NCI-H345 (cell line): ENCODE data around the gene ACSF3.

Experiments
- DNase-seq: peaks from one replicate; lab custom pipeline; 2025; lab: John Stamatoyannopoulos, UW

Gene ACSF3

DNA sequence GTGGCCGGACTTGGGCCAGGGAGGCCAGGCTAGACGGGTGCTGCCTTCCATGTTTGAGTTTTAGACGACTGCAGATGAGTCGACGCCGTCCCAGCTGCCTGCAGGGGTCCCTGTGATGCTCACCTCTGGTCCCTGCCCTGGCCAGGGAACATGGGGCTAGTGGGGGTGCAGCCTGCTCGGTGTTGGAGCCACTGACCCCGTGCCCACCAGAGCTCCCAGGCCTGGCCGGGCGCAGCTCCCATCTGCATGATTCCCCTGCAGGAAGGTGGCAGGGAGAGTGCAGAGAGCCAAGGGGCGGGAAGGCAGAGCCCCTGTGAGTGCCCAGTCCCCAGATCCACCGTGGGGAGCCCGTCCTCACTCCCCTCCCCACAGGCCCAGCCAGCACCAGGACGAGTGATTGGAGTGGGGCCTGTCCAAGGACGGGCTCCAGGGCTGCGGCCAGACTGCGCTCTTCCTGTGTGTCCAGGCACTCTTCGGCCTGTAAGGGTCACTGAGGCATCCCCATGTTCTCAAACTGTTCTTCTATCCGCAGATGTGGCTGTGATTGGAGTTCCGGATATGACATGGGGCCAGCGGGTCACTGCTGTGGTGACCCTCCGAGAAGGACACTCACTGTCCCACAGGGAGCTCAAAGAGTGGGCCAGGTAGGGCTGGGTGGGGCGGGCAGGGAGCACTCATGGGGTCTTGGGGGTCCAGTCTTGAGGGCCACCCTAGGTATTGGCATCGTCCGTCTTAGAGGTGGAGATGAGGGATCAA, 51.9 kb downstream of the ACSF3 start:
- DNase-seq, result no peak

DNA sequence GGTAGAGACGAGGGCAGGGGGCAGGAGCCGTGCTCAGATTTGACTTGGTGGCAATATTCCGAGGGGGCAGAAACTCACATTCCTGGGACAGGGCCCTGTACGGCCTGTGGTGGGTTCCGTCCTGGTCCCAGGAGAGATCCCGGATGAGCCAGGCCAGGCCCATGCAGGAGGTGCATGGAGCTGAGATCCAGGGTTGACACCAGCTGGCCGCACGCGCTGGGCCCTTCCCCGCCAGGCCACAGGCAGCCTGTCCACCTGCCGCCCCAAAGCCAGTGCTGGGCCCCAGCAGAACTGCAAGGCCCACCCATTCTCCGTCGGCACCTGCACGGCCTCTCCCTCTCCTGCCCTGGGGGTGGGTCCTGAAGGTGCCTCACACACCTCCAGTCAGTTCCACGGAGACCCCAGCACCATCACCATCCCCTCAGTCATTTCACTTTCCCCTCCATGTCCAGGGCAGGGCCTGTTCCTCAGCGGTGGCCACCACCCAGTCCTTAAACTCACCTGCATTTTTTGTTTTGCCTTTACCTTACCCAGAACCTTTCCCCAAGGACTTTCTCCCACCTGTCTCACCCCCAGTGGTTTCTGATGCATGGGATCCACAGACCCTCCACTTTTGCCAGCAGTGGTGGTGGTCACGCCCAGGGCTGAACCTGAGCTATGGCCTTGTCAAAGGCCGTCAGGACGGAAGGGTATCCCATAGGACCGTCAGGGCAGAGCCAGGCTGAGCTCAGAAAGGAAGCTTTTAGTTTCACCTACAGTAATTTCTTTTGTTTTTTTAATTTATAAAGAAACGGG, 52.8 kb downstream of the ACSF3 start:
- DNase-seq, result no peak

DNA sequence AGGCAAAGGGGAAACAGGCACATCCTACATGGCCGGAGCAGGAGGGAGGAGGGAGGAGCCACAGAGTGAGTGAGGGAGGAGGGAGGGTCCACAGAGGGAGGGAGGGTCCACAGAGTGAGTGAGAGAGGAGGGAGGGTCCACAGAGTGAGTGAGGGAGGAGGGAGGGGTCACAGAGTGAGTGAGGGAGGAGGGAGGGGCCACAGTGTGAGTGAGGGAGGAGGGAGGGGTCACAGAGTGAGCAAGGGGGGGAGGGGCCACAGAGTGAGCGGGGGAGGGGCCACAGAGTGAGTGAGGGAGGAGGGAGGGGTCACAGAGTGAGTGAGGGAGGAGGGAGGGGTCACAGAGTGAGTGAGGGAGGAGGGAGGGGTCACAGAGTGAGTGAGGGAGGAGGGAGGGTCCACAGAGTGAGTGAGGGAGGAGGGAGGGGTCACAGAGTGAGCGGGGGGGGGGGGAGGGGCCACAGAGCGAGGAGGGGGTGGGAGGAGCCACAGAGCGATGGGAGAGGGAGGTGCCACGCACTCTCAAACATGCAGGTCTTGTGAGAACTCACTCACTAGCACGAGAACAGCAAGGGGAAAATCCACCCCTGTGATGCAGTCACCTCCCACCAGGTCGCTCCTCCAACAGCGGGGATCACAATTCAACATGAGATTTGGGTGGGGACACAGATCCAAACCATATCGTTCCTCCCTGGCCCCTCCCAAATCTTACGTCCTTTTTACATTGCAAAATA, 53.6 kb downstream of the ACSF3 start:
- DNase-seq, result no peak

DNA sequence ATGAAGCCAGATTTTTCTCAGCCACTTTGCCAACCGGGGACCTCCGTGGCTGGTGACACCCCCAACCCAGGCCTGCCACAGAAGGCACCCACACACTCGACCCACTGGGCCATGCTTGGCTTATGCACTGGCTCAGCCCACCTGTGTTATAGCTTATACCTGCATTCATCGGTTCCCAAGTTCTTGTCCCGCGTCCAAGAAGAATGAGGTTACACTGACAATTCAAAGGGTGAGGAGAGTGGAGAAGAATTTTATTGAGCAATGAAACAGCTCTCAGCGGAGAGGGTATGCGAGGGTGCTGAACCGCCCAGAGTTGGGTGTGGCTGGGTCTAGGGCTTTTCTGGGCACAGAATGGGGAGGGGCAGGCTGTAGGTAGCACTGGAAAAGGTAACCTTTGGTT, 55.7 kb downstream of the ACSF3 start:
- DNase-seq, result no peak

DNA sequence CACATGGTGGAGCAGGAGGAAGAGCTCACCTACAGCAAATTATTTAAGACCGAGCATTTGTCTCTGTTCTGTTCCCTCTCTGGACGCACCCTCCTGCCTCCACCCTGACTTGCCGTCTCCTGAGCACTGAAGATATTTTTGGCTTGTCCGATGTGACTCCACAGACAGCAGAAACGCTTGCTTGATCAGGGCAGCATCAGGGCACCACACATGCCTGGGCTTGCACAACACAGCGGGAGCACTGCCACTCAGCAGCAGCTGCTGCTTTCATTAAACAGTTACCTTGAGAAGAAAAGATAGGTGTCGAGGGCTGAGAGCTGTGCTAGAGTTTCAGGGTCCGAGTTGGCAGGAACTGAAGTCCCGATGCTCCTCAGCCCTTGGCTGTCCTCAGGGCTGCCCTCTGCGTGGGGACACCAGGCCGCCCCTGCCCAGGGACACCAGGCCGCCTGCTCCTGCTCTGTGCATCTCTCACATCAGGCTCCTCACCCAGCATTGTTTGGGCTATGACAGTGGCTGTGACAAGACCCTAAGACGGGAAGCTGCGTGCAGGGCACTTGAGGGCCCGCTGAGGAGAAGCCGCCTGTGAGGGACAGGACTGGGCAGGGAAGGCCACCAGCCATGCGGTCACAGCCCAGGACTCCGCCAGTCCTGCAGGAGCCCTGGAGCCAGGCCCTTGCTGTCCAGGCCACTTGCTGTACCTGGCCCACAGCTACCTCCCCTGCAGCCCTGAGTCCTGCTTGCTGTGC, 56.6 kb downstream of the ACSF3 start:
- peak; percentile 60 for DNase-seq

DNA sequence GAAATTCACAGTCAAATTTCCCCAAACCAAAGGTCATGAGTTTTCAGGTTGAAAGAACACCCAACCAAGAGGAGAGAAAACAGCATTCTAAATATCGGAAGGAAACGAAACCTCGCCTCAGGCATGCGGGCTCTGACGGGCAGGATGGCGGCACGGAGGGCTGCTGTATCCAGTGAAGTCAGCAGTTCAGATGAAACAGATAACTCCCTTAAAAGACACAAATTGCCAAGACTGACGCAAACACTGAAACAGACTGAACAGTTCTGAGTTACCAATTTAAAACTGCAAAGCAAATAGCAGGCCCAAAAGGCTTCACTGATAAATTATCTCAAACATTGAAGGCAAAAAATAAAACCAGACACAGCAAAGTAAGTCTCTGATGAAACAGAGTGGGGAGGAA, 57.3 kb downstream of the ACSF3 start:
- no peak for DNase-seq

DNA sequence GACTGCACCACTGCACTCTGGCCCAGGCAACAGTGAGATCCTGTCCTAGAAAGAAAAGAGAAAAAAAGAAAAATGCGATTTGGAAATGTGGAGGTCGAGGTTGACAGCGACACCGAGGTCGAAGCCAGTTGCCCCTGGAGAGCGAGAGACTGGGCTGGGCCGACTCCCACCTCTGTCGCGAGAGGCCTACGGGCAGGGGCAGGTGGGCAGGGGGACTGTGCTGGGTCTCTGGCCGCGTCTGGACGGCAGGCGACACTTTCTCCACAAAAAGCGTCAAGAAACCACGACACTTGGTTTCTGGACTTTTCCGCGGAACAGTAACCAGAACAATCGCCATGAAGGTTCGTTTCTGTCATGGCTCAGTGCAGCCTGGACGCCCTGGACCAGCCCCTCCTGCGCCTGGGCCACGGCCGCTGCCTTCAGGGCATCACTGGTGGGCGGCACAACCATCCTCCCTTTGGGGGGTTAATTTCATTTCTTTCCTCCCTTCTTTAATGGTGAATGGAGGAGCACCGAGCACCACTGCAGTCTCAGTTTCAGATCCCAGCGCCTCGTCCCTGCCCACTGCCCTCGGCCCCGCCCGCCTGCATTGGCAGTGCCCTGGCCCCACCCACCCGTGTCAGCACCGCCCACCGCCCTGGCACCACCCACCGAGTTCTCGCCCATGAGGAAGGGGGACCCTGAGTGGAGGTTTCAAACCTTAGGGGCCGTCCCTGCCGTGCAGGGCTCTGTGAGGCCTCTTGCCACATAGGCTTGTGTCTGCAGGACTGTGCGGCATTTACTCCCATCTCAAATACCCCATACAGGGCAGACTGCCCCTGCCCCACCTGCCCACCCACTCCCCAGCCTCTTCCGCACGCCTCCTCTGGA, 59.4 kb downstream of the ACSF3 start:
- no peak for DNase-seq

DNA sequence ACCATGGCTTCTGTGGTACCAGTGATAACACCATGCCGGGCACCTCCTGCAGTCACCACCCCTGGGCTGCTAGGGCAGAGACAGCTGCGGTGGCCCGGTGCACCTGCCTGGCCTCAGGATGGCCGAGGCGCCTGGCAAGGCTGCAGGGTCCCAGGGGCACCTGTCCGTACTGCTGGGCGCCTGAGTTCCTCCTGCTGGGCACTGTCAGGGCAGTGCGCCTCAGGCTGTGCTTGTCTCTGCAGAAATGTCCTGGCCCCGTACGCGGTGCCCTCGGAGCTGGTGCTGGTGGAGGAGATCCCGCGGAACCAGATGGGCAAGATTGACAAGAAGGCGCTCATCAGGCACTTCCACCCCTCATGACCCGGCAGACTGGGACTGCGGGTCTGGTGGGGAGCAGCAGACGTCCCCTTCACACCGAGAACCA, 60.2 kb downstream of the ACSF3 start:
- DNase-seq, result no peak

DNA sequence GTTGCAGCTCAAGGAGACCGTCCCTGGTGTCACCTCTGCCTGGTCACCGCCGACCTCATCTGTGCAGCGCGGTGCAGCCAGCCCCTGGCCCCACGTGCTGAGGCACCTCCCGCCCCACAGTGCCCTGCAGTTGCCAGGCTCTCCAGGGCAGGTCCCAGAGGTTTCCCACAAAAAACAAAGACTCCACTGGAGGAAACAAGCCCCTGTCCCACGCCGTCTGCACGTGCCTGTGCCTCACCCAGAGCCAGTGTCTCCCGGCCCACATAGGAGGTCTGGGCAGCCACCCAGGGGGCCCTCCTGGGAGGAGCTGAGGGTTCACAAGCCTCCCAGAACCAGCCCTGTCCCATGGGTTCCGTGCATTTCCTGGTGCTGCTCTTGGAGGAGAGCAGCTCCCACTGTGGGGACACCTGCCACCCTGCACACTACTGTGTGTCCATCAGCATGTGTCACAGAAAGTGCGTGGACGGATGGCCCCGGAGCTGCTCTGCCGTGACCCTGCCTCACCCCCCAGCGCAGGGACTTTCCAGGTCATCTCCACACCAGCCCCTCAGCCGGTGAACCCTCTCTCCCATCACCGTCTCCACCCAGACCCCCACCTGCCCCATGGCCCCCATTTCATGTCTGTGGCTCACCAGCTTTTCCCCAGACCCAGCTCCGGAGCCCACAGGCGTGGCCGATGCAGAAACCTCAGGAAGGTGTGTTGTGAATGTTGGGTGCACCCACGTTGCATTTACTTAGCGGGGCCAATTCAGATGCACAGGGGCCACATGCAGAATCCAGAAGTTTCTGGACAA, 60.9 kb downstream of the ACSF3 start:
- DNase-seq, result no peak

DNA sequence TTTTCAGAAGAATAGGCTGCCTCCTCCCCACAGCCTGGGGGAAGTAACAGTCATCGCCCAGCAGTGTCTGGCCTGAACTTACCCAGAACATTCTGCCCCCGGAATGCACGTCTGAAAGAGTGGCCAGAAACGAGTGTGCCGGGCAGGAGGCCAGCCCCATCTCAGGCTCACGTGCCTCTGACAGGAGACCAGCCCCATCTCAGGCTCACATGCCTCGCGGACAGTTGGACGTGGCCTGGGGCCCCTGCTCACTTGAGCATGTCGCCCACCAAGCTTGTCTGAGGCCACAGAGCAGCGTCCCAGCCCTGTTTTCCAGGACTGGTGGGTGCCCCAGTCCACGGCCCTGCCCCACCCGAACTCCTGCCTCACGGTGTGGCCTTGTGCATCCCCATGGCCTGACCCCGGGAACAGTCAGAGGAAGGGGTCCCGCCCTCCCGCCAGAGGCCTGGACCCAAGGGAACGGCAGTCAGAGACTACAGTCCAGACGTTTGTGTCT, 61.6 kb downstream of the ACSF3 start:
- no peak for DNase-seq

DNA sequence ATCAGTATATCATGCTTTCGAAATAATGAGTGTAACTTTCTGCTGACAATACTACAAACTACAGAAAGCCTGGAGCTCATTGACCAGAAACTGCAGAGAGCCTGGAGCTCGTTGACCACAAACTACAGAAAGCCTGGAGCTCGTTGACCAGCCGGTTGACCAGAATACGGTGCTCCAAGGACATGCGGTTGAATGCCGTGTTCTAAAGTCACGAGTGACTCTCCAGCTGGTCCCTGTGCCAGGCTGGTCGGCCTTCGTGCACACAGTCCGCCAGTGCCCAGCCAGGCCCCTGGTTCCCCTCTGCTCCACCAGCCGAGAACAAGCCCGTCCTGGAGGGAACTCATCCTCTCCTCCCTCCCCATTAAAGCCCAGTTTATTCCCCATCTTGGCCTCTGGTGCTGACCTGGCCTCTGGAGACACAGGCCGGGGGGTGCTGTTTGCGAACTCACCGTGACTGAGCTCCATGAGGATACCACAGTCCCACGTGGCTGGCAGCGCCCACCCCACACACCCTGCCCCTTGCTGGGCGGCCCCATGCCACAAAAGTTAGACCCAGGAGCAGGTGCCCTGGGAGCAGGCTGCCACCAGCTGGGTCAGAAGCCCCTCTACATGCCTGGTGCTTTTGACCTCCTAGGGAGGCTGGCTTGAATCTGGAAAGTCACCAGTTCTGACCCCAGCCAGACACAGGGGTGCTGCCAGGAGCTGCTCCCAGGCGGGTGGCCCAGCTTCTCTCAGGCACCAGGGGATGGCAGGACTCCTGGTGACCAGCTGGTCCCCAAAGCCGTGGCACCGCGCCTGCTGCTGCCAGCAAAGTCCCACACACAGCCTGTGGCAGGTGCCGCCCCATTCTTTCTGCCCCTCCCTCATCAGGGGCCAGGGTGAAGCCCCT, 62.4 kb downstream of the ACSF3 start:
- no peak for DNase-seq

DNA sequence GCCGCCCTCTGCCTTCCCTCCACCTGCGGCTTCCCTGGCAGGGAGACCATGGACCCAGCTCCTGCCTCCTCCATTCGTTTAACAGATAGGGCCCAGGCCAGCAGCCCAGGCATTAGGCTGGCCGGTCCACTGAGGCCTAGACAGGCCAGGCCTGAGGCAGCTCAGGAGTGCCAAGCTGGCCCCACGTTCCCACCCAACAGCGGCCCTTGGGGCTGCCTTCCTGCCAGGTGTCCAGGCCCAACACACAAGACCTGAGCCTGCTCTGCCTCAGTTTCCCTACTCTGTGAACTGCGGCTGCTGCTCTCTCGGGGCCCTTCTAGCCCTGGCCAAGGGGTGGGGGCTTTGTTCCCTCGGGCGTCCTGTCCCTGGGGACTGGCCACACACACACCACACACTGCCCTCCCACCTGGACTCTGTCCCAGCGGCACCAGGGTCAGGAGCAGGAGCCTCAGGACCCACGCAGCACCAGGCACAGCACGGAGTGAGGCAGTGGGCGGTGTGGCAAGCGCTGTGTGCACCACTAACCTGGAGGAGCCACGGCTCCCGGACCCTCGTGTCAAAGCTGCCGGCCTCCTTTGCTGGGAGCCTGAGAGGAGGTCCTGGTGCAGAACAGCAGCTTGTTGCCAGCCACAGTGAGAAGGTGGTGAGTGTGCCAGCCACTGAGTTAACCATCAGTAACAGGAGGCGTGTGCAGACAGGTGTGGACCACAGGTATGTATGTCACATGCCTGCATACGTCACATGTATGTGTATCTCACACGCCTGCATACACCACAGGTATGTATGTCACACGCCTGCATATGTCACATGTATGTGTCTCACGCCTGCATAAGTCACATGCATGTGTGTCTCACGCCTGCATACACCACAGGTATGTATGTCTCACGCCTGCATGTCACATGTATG, 63.3 kb downstream of the ACSF3 start:
- DNase-seq, result no peak

DNA sequence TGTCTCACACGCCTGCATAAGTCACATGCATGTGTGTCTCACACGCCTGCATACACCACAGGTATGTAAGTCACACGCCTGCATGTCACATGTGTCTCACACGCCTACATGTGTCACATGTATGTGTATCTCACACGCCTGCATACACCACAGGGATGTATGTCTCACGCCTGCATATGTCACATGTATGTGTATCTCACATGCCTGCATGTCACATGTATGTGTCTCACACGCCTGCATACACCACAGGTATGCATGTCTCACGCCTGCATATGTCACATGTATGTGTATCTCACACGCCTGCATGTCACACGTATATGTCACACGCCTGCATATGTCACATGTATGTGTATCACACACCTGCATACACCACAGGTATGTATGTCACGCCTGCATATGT, 64.1 kb downstream of the ACSF3 start:
- no peak for DNase-seq

DNA sequence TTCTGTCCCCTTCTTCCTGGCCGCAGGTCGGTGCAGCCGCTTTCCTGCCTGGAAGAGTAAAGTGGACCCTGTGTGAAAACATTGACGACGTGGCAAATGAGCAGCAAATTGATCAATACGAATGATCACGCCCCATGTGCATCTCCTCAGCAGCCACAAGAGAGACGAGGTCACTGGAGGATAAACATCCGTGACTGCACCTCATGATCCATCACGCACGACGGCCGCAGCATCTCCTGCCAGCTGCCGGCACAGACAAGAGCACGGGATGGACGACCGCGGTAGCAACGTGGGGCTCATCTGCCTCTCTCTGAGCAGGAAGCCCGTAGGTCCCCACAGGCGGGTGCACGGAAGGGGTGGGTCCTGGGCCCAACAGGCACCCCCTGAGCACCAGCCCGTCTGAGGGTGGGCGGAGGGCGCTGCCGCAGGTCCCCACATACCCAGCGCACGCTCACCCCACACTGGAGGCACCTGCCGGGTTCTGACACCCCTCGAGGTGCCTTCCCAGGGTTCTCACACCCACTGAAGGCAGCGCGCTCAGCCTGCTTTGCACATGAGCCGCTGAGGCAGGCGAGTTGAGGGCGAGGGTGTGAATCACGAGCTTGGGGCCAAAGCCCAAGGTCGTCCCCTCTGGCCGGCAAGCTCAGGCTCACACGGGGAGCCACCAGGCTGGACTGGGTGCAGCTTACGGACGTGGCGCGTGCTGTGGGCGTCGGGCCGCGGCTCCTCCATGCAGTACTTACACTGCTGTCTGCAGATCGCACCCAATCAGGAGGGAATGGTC, 65.6 kb downstream of the ACSF3 start:
- no peak for DNase-seq

DNA sequence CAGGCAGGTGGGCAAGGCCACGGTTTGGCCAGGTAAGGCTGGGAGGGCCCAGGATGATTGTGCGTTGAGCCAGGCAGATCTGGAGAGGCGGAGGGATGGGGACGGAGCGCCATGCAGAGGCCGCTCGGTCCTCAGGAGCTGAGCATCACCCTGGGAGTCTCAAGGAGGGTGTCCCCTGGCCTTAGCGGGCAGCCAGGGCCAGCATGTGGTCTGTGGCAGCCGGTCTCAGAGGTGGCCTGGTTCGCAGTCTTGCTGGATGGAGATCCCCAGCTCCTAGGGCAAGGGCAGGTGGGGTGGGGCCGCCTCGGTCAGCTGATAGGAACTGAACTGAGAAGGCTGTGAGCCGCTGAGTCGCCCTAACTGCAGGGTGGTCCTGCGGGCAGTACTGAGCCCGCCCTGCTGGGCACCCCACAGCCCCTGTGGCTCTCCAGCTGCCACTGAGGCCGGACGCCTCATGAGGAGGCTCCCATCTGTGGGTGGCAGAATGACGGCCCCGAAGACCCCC, 66.2 kb downstream of the ACSF3 start:
- no peak for DNase-seq

DNA sequence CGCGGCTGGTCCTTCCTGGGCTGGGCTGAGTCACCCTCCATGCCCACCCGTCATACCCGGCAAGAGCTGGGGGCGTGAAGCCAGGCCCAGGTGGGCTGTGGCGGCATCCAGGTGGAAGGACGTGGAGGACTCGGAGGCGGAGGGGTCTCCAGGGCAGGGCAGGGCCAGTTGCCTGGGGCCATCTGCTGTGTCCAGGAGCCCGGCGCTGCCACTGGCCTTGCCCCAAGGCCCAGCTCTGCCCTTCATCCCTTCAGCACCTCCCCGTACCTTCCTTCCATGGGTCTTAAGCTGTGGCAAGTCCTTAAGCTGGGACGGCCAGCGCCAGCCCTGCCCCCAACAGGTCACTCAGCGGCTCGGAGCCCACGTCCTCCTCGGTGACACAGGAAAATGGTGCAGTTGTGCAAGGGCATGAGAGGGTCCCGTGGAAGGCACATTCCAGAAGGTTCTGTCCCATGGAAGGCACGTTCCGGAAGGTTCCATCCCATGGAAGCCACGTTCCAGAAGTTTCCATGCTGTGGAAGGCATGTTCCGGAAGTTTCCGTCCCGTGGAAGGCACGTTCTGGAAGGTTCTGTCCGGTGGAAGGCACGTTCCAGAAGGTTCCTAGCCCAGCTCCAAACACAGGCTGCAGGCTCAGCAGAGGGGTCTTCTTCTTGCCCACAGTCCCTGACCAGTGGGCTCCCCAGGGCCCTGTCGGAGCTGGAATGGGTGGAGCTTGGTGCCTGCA, 67.5 kb downstream of the ACSF3 start:
- no peak for DNase-seq
